ENCODE results near the gene KRT16. TPM values are rescaled to one million over a fixed set of nuclear protein-coding genes. Genes with fewer than 3 reads are reported as not detected.
"Not testable (repeated sequence)": the region's sequence is repeated elsewhere in the genome, so short reads cannot be mapped to it uniquely, and the experiment has no call there.

Gene KRT16
- total RNA-seq, 2 donors from 2014 or later, result 4.0 to 6.7 TPM

DNA sequence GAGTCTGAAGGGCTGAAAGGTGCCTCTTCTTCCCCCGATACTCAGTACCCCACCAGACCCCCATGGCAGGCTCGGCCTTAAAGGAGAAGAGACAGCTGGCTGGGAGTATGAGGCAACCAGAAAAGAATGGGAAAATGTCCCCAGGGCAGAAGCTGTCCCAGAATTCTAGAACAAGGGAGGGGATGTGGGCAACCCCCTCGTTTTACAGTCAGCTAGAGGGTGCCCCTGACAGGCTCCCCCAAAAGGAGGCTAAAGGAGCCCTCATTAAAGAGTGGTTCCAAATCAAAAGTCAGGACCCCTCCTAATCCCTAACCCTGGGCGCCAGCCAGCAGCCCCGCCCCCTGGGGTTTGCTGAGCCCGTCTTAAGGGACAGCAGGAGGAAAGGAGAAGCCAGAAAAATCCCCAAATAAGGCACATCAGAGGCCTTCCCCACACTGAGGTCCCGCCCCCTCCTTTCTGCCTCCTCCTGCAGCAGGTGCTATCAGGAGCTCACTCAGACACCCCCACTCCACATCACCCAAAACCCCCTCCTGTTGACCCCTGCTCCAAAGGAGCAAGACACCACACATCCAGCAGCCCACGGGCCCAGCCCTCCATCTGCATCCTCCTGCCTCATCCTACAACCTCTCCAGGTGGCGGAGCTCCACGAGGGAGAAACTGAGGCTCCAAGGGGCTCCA lies 10.8 kb upstream of the KRT16 start:
- TF ChIP-seq POLR2AphosphoS5 (IDR thresholded peaks at IDR 0.05), result peak; percentile 3
- H3K9me3 ChIP-seq; H3K27me3 ChIP-seq (replicated peaks; ENCODE audit: insufficient read depth); DNase-seq (ENCODE audit: low spot score); intact Hi-C loops (cut with DNase I); H3K36me3 ChIP-seq; H3K4me1 ChIP-seq (replicated peaks): not testable (repeated sequence)
- Histone ChIP-seq H3K4me3 (peak overlapping the region; percentile 6 to 26), H3K27ac (peak overlapping the region; percentile 75 to 81)
- 32% methylated on average over 10 of the region's 10 CpGs for WGBS

DNA sequence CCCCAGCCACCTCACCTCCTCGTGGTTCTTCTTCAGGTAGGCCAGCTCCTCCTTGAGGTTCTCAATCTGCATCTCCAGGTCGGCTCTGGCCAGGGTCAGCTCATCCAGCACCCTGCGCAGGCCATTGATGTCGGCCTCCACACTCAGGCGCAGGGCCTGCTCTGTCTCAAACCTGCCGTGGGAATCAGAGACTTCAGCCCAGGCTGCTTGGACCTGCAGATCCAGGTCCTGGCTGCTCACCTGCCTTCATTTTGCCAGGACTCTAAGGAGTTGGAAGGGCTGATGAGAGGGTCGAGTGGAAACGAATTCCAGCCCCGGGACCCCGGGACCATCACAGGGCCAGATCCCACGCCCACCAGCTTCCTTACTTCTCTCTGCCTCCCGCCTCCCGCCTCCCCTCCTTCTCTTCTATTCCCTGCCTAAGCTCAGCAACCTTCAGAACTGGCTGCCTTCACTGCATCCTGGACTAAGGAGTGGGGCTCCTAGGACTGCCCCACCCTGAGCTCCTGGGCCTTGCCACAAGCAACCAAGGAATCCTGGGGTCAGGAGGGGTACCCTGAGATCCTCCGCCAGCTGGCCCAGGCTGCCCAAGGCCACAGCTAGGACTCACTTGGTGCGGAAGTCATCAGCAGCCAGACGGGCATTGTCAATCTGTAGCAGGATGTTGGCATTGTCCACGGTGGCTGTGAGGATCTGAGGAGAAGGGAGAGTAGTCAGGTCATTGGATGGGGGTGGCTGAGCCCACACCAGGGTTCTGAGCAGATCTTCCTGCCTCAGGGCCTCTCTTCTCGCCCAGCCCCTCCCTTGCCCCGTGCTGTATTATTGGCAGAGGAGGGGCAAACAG lies 10.0 kb upstream of the KRT16 start:
- DNase-seq (ENCODE audit: low spot score); H3K36me3 ChIP-seq; intact Hi-C loops (cut with DNase I); H3K4me1 ChIP-seq (replicated peaks); H3K27me3 ChIP-seq (replicated peaks; ENCODE audit: insufficient read depth); H3K9me3 ChIP-seq: not testable (repeated sequence)
- H3K27ac ChIP-seq, result peak overlapping the region; percentile 75 to 81
- 63% methylated on average over 19 of the region's 19 CpGs for WGBS
- peak overlapping the region; percentile 6 to 26 for H3K4me3 ChIP-seq
- peak; percentile 7 for TF ChIP-seq POLR2AphosphoS5 (IDR thresholded peaks at IDR 0.05)

DNA sequence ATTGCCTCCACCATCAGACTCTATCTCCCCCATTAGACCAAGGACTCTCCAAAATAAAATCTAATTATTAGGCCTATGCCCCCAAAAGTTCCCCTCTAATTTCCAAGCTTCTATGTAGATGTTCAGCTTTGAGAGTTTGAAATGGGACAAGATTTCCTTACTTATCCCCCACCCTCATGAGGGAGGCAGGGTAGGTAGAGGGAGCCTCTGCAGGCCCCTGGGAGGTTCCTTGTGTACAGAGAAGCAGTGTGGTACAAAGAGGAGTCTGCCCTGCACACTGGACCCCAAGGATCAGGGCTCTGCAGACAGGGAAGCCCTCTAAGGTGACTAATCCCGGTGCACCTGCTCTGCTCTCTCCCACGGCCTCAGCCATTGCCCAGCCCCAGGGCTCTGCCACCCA lies 9.3 kb upstream of the KRT16 start:
- TF ChIP-seq, protein P1, sequence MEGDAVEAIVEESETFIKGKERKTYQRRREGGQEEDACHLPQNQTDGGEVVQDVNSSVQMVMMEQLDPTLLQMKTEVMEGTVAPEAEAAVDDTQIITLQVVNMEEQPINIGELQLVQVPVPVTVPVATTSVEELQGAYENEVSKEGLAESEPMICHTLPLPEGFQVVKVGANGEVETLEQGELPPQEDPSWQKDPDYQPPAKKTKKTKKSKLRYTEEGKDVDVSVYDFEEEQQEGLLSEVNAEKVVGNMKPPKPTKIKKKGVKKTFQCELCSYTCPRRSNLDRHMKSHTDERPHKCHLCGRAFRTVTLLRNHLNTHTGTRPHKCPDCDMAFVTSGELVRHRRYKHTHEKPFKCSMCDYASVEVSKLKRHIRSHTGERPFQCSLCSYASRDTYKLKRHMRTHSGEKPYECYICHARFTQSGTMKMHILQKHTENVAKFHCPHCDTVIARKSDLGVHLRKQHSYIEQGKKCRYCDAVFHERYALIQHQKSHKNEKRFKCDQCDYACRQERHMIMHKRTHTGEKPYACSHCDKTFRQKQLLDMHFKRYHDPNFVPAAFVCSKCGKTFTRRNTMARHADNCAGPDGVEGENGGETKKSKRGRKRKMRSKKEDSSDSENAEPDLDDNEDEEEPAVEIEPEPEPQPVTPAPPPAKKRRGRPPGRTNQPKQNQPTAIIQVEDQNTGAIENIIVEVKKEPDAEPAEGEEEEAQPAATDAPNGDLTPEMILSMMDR (IDR thresholded peaks at IDR 0.05), result no peak
- TF ChIP-seq POLR2AphosphoS5 (IDR thresholded peaks at IDR 0.05) (no peak), POLR2A (IDR thresholded peaks at IDR 0.05) (no peak)
- H3K9me3 ChIP-seq, result no peaks in the 10 kb centered on the region
- no peak overlapping the region for H3K4me3 ChIP-seq
- no peaks in the 10 kb centered on the region for H3K36me3 ChIP-seq
- 83% methylated on average over 2 of the region's 2 CpGs for WGBS
- intact Hi-C loops (cut with DNase I), result no loop called here
- H3K4me1 ChIP-seq (replicated peaks), result no peaks in the 10 kb centered on the region
- no peak overlapping the region for H3K27ac ChIP-seq
- H3K27me3 ChIP-seq (replicated peaks; ENCODE audit: insufficient read depth), result no peaks in the 10 kb centered on the region
- no peak for DNase-seq (ENCODE audit: low spot score)

DNA sequence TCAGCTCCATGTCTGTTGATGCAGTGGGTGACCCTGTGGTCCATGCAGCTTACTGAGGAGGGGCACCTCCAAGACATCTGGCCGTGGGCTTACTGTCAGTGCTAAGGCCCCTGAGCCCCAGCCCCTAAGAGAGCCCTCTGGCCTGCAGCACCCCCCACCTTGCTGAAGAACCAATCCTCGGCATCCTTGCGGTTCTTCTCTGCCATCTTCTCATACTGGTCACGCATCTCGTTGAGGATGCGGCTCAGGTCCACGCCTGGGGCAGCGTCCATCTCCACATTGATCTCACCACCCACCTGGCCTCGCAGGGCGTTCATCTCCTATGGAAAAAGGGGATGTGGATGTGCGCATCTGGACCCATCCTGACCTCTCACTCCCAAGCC lies 8.9 kb upstream of the KRT16 start:
- H3K4me1 ChIP-seq (replicated peaks); H3K27ac ChIP-seq; DNase-seq (ENCODE audit: low spot score); H3K36me3 ChIP-seq; H3K9me3 ChIP-seq; intact Hi-C loops (cut with DNase I); H3K4me3 ChIP-seq; H3K27me3 ChIP-seq (replicated peaks; ENCODE audit: insufficient read depth): not testable (repeated sequence)
- WGBS, result 92% methylated on average over 11 of the region's 11 CpGs

DNA sequence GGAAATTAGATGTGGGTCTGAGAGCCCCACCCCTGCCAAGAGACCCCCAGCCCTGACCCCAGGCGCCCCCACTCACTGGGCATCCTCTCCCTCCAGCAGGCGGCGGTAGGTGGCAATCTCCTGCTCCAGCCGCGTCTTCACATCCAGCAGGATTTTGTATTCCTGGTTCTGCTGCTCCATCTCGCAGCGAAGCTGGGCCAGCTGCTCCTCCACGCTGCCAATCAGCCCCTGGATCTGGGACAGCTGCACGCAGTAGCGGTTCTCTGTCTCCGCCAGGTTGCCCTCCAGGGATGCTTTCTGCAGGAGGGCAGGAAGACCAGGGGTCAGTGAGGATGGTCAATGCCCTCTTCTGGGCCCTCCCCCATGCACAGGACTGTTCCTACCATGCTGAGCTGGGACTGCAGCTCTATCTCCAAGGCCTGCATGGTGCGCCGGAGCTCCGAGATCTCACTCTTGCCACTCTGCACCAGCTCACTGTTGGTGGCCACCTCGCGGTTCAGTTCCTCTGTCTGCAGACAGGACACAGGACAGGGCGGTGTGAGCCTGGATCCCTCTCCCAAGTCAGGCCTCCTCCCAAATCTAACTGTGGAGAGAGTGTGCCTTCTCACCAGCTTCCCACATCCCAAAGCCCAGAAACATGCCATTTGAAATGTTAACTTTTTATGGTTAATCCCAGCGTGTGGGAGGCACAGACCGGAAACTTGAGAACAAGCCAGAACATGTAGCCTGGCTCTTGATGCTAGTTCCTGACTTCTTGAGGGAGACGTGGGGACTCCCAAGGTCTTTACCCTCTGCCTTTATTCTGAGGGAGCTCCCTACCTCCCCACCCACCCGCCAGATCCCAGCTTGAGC lies 8.2 kb upstream of the KRT16 start:
- H3K9me3 ChIP-seq, result no peaks in the 10 kb centered on the region
- no peak overlapping the region for H3K4me3 ChIP-seq
- no peaks in the 10 kb centered on the region for H3K4me1 ChIP-seq (replicated peaks)
- DNase-seq (ENCODE audit: low spot score), result no peak
- no peaks in the 10 kb centered on the region for H3K36me3 ChIP-seq
- no peaks in the 10 kb centered on the region for H3K27me3 ChIP-seq (replicated peaks; ENCODE audit: insufficient read depth)
- TF ChIP-seq POLR2AphosphoS5 (IDR thresholded peaks at IDR 0.05), result peak; percentile 59
- TF ChIP-seq, protein P1 (IDR thresholded peaks at IDR 0.05), result no peak
- WGBS, result 75% methylated on average over 21 of the region's 21 CpGs
- no peak overlapping the region for H3K27ac ChIP-seq
- intact Hi-C loops (cut with DNase I), result no loop called here

DNA sequence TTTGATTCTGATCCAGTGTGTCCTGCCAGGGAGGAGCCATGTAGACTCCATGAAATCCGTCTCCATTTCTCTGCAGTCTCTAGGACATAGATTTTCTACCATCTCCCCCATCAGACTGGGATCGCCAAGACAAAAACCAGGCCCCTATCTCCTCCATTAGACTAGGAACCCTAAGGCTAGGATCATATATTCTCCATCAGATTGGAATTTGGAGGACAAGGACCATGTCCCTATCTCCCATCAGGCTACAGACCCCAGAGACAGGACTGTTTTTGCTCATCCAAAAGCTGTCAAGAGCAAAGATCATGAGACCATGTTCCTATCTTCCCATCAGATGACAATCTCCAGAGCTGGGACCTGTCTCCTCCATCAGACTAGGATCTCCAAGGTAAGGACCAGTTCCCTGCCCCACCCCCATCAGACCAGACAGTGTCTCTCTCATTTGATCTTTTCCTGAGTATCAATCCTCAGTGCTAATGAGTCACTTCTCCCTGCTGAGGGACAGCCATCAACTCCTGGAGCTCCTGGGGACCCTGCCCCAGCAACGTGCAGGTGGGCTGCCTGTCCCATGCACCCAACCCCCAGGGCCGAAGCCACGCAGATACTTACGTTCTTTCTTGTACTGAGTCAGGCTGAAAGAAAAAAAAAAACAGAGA lies 7.5 kb upstream of the KRT16 start:
- WGBS, result 86% methylated on average over 6 of the region's 6 CpGs
- peak; percentile 3 for TF ChIP-seq POLR2AphosphoS5 (IDR thresholded peaks at IDR 0.05)
- intact Hi-C loops (cut with DNase I), result not testable (repeated sequence)

More for the DNA sequence above, 7.5 kb upstream of the KRT16 start:
- not testable (repeated sequence) for H3K27ac ChIP-seq; H3K4me3 ChIP-seq; H3K4me1 ChIP-seq (replicated peaks); DNase-seq (ENCODE audit: low spot score); H3K27me3 ChIP-seq (replicated peaks; ENCODE audit: insufficient read depth); H3K9me3 ChIP-seq; H3K36me3 ChIP-seq

Data from prostate gland (tissue), 2 donors.